ENCODE data around the gene RAB3D.

GRCh38 chr19:11323601-11324078 is 15.8 kb downstream of the RAB3D start:
- TF ChIP-seq CTCF (tag by site-specific recombination; IDR thresholded peaks at IDR 0.05) (no peak), ZNF362 (tag by site-specific recombination; IDR thresholded peaks at IDR 0.05) (no peak), ZNF121 (tag by site-specific recombination; IDR thresholded peaks at IDR 0.05) (no peak), ZNF776 (tag by site-specific recombination; IDR thresholded peaks at IDR 0.05; ENCODE audit: borderline replicate concordance) (no peak), ZSCAN18 (tag by site-specific recombination; IDR thresholded peaks at IDR 0.05) (no peak), ZNF133 (tag by site-specific recombination; IDR thresholded peaks at IDR 0.05) (no peak), YY1 (tag by site-specific recombination; IDR thresholded peaks at IDR 0.05) (no peak), ZNF223 (tag by site-specific recombination; IDR thresholded peaks at IDR 0.05) (no peak), TCF7L2 (IDR thresholded peaks at IDR 0.05; ENCODE audit: borderline replicate concordance, low read depth, low read length) (no peak), HOXC10 (CRISPR knock-in tag; IDR thresholded peaks at IDR 0.05) (no peak)
